ENCODE measurements around the gene BAHCC1.

- TF ChIP-seq SIX5 (IDR thresholded peaks at IDR 0.05; ENCODE audit: low read depth, low read length, severe bottlenecking) (no peak), EP300 (IDR thresholded peaks at IDR 0.05; ENCODE audit: borderline replicate concordance in 1 of 2, control insufficient read depth in 1 of 2, low read depth in 2 of 2, low read length in 2 of 2) (no peak)
Observed at GRCh38 chr17:81479175-81480071, 84.2 kb downstream of the BAHCC1 start.
